Measurements from ENCODE around the gene SYT15.
"Not testable (repeated sequence)": the region's sequence is repeated elsewhere in the genome, so short reads cannot be mapped to it uniquely, and the experiment has no call there.

DNA sequence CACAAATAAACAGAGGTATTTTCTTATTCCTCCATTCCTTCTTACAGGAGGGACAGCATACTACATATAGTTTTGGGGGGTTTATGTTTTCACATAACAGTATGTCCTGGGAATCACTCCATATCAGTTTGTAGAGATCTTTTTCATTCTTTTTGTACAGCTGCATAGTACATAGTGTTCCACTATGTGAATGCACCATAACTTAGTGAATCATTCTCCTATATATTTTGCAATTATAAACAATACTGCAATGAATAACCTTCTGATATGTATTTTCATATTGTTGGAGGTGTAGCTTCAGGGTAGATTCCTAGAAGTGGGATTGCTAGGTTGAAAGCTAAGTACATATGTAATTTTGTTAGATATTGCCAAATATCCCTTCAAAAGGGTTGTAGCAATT lies 61.1 kb downstream of the SYT15 start:
- not testable (repeated sequence) for TF ChIP-seq ZFP30 (CRISPR knock-in tag; IDR thresholded peaks at IDR 0.05); ZFP3 (CRISPR knock-in tag; IDR thresholded peaks at IDR 0.05); CSDC2 (CRISPR knock-in tag; IDR thresholded peaks at IDR 0.05); ISL1 (CRISPR knock-in tag; IDR thresholded peaks at IDR 0.05); ZC3H10 (CRISPR knock-in tag; IDR thresholded peaks at IDR 0.05); PPARA (CRISPR knock-in tag; IDR thresholded peaks at IDR 0.05; ENCODE audit: borderline replicate concordance)
- TF ChIP-seq, protein P1, sequence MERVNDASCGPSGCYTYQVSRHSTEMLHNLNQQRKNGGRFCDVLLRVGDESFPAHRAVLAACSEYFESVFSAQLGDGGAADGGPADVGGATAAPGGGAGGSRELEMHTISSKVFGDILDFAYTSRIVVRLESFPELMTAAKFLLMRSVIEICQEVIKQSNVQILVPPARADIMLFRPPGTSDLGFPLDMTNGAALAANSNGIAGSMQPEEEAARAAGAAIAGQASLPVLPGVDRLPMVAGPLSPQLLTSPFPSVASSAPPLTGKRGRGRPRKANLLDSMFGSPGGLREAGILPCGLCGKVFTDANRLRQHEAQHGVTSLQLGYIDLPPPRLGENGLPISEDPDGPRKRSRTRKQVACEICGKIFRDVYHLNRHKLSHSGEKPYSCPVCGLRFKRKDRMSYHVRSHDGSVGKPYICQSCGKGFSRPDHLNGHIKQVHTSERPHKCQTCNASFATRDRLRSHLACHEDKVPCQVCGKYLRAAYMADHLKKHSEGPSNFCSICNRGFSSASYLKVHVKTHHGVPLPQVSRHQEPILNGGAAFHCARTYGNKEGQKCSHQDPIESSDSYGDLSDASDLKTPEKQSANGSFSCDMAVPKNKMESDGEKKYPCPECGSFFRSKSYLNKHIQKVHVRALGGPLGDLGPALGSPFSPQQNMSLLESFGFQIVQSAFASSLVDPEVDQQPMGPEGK (CRISPR knock-in tag; IDR thresholded peaks at IDR 0.05; ENCODE audit: borderline replicate concordance): not testable (repeated sequence)
- TF ChIP-seq, protein P2, sequence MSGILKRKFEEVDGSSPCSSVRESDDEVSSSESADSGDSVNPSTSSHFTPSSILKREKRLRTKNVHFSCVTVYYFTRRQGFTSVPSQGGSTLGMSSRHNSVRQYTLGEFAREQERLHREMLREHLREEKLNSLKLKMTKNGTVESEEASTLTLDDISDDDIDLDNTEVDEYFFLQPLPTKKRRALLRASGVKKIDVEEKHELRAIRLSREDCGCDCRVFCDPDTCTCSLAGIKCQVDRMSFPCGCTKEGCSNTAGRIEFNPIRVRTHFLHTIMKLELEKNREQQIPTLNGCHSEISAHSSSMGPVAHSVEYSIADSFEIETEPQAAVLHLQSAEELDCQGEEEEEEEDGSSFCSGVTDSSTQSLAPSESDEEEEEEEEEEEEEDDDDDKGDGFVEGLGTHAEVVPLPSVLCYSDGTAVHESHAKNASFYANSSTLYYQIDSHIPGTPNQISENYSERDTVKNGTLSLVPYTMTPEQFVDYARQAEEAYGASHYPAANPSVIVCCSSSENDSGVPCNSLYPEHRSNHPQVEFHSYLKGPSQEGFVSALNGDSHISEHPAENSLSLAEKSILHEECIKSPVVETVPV (CRISPR knock-in tag; IDR thresholded peaks at IDR 0.05): not testable (repeated sequence)

All from SK-N-SH treated with all-trans-retinoic acid at 6 μM for 48 hours (cell line).